SK-N-SH (cell line): ENCODE data around the gene PAQR6. TPM values are rescaled to one million over a fixed set of nuclear protein-coding genes. Genes with fewer than 3 reads are reported as not detected.

Experiments
- CTCF ChIA-PET: fragments of 300-600, 350-600 bp; formaldehyde crosslinking; extraction: SDS; loops from one replicate; lab custom pipeline; 2021; lab: Yijun Ruan, JAX
- POLR2A ChIA-PET: fragments of 350-600 bp; sonication (Branson Sonifier 250); formaldehyde crosslinking; extraction: SDS; loops from one replicate; lab custom pipeline; 2020; ENCODE audit warnings: antibody characterized with exemption, inconsistent platforms; lab: Yijun Ruan, JAX
- DNase-seq: peaks from one replicate; pipeline ENCODE4 v3.0.0; 2012
- H2AFZ ChIP-seq: fragments of 200-600 bp; sonication (generic); 2 replicates; pipeline ENCODE4 v1.8.1; 2016; ENCODE audit warnings: antibody characterized with exemption, mild to moderate bottlenecking, low read depth
- H3F3A ChIP-seq: fragments of 200-600 bp; sonication (generic); replicated peaks from 2 replicates; pipeline ENCODE3; 2016; ENCODE audit warnings: antibody characterized with exemption, mild to moderate bottlenecking; ENCODE audit not compliant: insufficient read depth
- H3K27ac ChIP-seq, 2 experiments: fragments of 200-500 bp in 1 of 2; fragments of 200-600 bp in 1 of 2; sonication (Bioruptor generic) in 1 of 2; sonication (generic), shearing (Covaris generic) in 1 of 2; 2 replicates each; pipeline versions ENCODE4 v1.5.1 to v1.6.1; 2014 to 2016; ENCODE audit warnings: low read depth in 2 of 2, inconsistent platforms in 1 of 2, low read length in 1 of 2, mild to moderate bottlenecking in 1 of 2, mixed read lengths in 1 of 2
- H3K27me3 ChIP-seq: fragments of 200-600 bp; sonication (generic), shearing (Covaris generic); 2 replicates; pipeline ENCODE4 v1.6.1; 2016; ENCODE audit warnings: mixed run types; ENCODE audit not compliant: insufficient read depth
- H3K36me3 ChIP-seq, 2 experiments: fragments of 200-500 bp in 1 of 2; fragments of 200-600 bp in 1 of 2; sonication (Bioruptor generic) in 1 of 2; sonication (generic) in 1 of 2; replicated peaks in 1 of 2; 2 replicates each; pipeline versions ENCODE3 to v1.5.1; 2014 to 2016; ENCODE audit warnings: low read length in 1 of 2, mild to moderate bottlenecking in 1 of 2; ENCODE audit not compliant: insufficient read depth in 2 of 2, control insufficient read depth in 1 of 2
- H3K4me1 ChIP-seq, 2 experiments: fragments of 200-500 bp in 1 of 2; fragments of 200-600 bp in 1 of 2; sonication (Bioruptor generic) in 1 of 2; sonication (generic), shearing (Covaris generic) in 1 of 2; 2 replicates each; pipeline versions ENCODE4 v1.5.1 to v1.6.1; 2014 to 2016; ENCODE audit warnings: low read depth in 1 of 2, low read length in 1 of 2, mixed run types in 1 of 2; ENCODE audit not compliant: insufficient read depth in 2 of 2, control insufficient read depth in 1 of 2
- H3K4me2 ChIP-seq: fragments of 200-600 bp; sonication (generic), shearing (Covaris generic); 2 replicates; pipeline ENCODE4 v1.6.1; 2017; ENCODE audit warnings: mixed run types
- H3K4me3 ChIP-seq, 2 experiments: fragments of 200-500 bp in 1 of 2; fragments of 200-600 bp in 1 of 2; sonication (Bioruptor generic) in 1 of 2; sonication (generic), shearing (Covaris generic) in 1 of 2; 2 replicates each; pipeline versions ENCODE4 v1.5.1 to v1.8.1; 2014 to 2016; ENCODE audit warnings: low read depth in 2 of 2, inconsistent platforms in 1 of 2, low read length in 1 of 2, mild to moderate bottlenecking in 1 of 2, mixed read lengths in 1 of 2, moderate library complexity in 1 of 2
- H3K79me2 ChIP-seq: fragments of 200-600 bp; sonication (generic); 2 replicates; pipeline ENCODE4 v1.8.1; 2017; ENCODE audit warnings: mild to moderate bottlenecking; ENCODE audit not compliant: insufficient read depth
- H3K9ac ChIP-seq: fragments of 200-600 bp; sonication (generic); 2 replicates; pipeline ENCODE4 v1.6.1; 2017; ENCODE audit warnings: mixed run types
- H3K9me2 ChIP-seq: fragments of 200-600 bp; sonication (generic); 2 replicates; pipeline ENCODE4 v1.6.1; 2017; ENCODE audit warnings: mixed run types
- H3K9me3 ChIP-seq: fragments of 200-600 bp; sonication (generic); 2 replicates; pipeline ENCODE4 v1.6.1; 2017; ENCODE audit warnings: mixed run types, mild to moderate bottlenecking, moderate library complexity
- H4K20me1 ChIP-seq: fragments of 200-600 bp; sonication (generic); 2 replicates; pipeline ENCODE4 v1.6.1; 2017; ENCODE audit warnings: mild to moderate bottlenecking, mixed run types; ENCODE audit not compliant: insufficient read depth
- EZH2phosphoT487 ChIP-seq: fragments of 200-600 bp; sonication (generic); IDR thresholded peaks from 2 replicates; pipeline ENCODE4 v1.6.1; 2017; ENCODE audit warnings: low read depth, mixed run types, mild to moderate bottlenecking, antibody characterized with exemption, moderate library complexity, borderline replicate concordance
- FOSL2 ChIP-seq: IDR thresholded peaks from 2 replicates; pipeline ENCODE4 v1.4.0; 2012; ENCODE audit warnings: low read depth, mild to moderate bottlenecking, moderate library complexity, borderline replicate concordance
- FOXJ3 ChIP-seq: sonication (generic); formaldehyde crosslinking; IDR thresholded peaks from 2 replicates; pipeline ENCODE4 v1.5.1; 2020; ENCODE audit warnings: mild to moderate bottlenecking, missing genetic modification reagents
- FOXM1 ChIP-seq: IDR thresholded peaks from 2 replicates; pipeline ENCODE4 v1.4.0; 2012; ENCODE audit warnings: low read depth, mild to moderate bottlenecking
- GATA2 ChIP-seq: sonication (generic); formaldehyde crosslinking; IDR thresholded peaks from 2 replicates; pipeline ENCODE4 v1.5.0; 2020; ENCODE audit warnings: mild to moderate bottlenecking, missing genetic modification reagents
- MAX ChIP-seq: IDR thresholded peaks from 2 replicates; pipeline ENCODE4 v1.4.0; 2012; ENCODE audit warnings: low read depth
- NFIC ChIP-seq: IDR thresholded peaks from 2 replicates; pipeline ENCODE4 v1.4.0; 2012; ENCODE audit warnings: borderline replicate concordance
- RXRA ChIP-seq: IDR thresholded peaks from 2 replicates; pipeline ENCODE4 v1.4.0; 2012; ENCODE audit warnings: low read depth, mild to moderate bottlenecking, borderline replicate concordance
- SMC3 ChIP-seq: IDR thresholded peaks from 2 replicates; pipeline ENCODE4 v1.6.1; 2012; ENCODE audit warnings: low read depth, low read length, improper control_type of control experiment
- TEAD4 ChIP-seq: IDR thresholded peaks from 2 replicates; pipeline ENCODE4 v1.4.0; 2012; ENCODE audit warnings: mild to moderate bottlenecking, borderline replicate concordance; ENCODE audit not compliant: insufficient read depth
- YY1 ChIP-seq: IDR thresholded peaks from 2 replicates; pipeline ENCODE4 v1.4.0; 2012; ENCODE audit warnings: low read depth, mild to moderate bottlenecking
- WGBS: methylation state at CpG from one replicate; pipeline ENCODE4 v1.1.6; 2017; ENCODE audit warnings: low lambda C conversion rate; 5-methylcytosine and 5-hydroxymethylcytosine counted together
- polyA plus RNA-seq, 3 experiments: library from polyadenylated mRNA; depleted of rRNA; stranded (reverse); fragments of >200 nt; gene quantifications; 2 replicates each; pipeline ENCODE4 v1.2.3, GENCODE V29; 2012

Gene PAQR6
- polyA plus RNA-seq, 1 of the 3 experiments (the other 2 are of a cell fraction), result 2.4 TPM

DNA sequence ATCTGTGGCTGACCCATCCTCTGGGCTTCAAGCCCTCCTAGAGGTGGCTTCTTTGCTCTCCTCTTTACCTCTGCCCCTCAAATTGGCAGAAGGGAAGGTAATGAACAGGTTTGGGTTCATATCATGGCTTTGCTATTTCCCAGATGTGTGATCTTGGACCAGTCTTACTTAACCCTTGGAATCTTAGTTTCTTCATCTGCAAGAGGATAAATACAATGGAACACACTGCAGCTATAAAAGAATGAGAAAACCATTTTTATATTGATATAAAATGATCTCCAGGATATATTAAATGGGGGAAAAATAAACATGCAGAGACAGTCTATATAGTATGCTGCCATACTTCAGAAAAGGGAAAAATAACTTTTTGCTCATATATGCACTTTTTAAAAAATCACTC, 42.0 kb upstream of the PAQR6 start (continued):
- TF ChIP-seq TEAD4, result no peak

DNA sequence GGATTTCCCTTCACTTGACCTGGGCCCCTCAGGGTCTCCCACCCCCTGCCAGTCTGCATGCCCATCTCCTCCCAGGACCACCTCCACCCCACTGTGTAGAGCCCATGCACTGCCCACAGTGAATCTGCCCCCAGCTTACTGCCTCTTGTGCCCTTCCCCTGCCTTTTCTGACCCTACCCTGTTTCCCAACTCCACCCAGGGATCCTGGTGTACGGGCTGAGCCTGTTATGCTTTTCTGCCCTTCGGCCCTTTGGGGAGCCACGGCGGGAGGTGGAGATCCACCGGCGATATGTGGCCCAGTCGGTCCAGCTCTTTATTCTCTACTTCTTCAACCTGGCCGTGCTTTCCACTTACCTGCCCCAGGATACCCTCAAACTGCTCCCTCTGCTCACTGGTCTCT, 38.2 kb upstream of the PAQR6 start:
- WGBS, result 91% methylated on average over 8 of the region's 8 CpGs
- DNase-seq, result no peak
- Histone ChIP-seq H3K79me2 (peaks cover 26% of the 10 kb centered on the region), H3K27ac (no peak overlapping the region), H3K4me1 (peaks cover 6 to 16% of the 10 kb centered on the region in 2 experiments; a peak in 2 of 4 replicates), H3K9ac (no peak overlapping the region), H3K9me2 (no peaks in the 10 kb centered on the region), H3K4me2 (no peak overlapping the region), H2AFZ (no peak overlapping the region), H4K20me1 (peaks cover 9% of the 10 kb centered on the region), H3K4me3 (no peak overlapping the region), H3K9me3 (no peaks in the 10 kb centered on the region), H3K27me3 (no peaks in the 10 kb centered on the region), H3K36me3 (peaks cover 4 to 14% of the 10 kb centered on the region in 2 experiments), H3F3A (peaks cover 17% of the 10 kb centered on the region)
- ChIA-PET POLR2A (no interaction called here), CTCF (interaction anchor here (1.2 kb wide), 1 partner anchor 49 kb away, joined by 3 read pairs; no protein-coding TSS in a partner anchor)
- TF ChIP-seq FOXJ3 (CRISPR knock-in tag) (no peak), NFIC (no peak), SMC3 (no peak), YY1 (no peak), RXRA (no peak), TEAD4 (no peak), FOSL2 (no peak), GATA2 (CRISPR knock-in tag) (no peak), FOXM1 (no peak), EZH2phosphoT487 (no peak)

- POLR2A ChIA-PET, result interaction anchor here (0.8 kb wide), 1 partner anchor 10 kb away, joined by 3 read pairs; the partner anchor contains the start of gene GLMP
Measured at GRCh38 chr1:156285437-156285836, 37.6 kb upstream of the PAQR6 start.

More at GRCh38 chr1:156285437-156285836, 37.6 kb upstream of the PAQR6 start:
- Histone ChIP-seq H3K4me1 (peaks cover 10 to 17% of the 10 kb centered on the region in 2 experiments; a peak in 2 of 4 replicates), H4K20me1 (peaks cover 15% of the 10 kb centered on the region), H3K36me3 (peaks cover 4 to 17% of the 10 kb centered on the region in 2 experiments), H3K4me2 (no peak overlapping the region), H3K79me2 (peaks cover 33% of the 10 kb centered on the region), H3F3A (peaks cover 20% of the 10 kb centered on the region), H3K4me3 (no peak overlapping the region), H2AFZ (no peak overlapping the region), H3K9ac (no peak overlapping the region), H3K9me3 (no peaks in the 10 kb centered on the region), H3K27me3 (no peaks in the 10 kb centered on the region), H3K27ac (no peak overlapping the region), H3K9me2 (no peaks in the 10 kb centered on the region)
- no peak for DNase-seq
- no peak for TF ChIP-seq MAX
- no peak for TF ChIP-seq SMC3
- CTCF ChIA-PET, result interaction anchor here (1.2 kb wide), 1 partner anchor 50 kb away, joined by 3 read pairs; no protein-coding TSS in a partner anchor
- 89% methylated on average over 5 of the region's 21 CpGs for WGBS
